Neuronal stem cell (in vitro differentiated cells): ENCODE data around the gene ULK2.

Source experiments
- DNase-seq: peaks from one replicate; pipeline ENCODE4 v3.0.0-alpha.2; 2013; ENCODE audit warnings: low spot score
- H2AFZ ChIP-seq: one replicate; pipeline ENCODE4 v1.6.1; 2013; ENCODE audit warnings: mild to moderate bottlenecking, low read length, inconsistent platforms
- H2AK5ac ChIP-seq: 2 replicates; pipeline ENCODE4 v1.6.1; 2013; ENCODE audit warnings: low read depth, mild to moderate bottlenecking, inconsistent platforms, low read length, moderate library complexity, mixed read lengths
- H2BK120ac ChIP-seq: 2 replicates; pipeline ENCODE4 v1.6.1; 2013; ENCODE audit warnings: low read depth, mild to moderate bottlenecking, inconsistent platforms, low read length, moderate library complexity, mixed read lengths
- H2BK12ac ChIP-seq: one replicate; pipeline ENCODE4 v1.6.1; 2013; ENCODE audit warnings: low read length, inconsistent platforms
- H2BK15ac ChIP-seq: 2 replicates; pipeline ENCODE4 v1.6.1; 2013; ENCODE audit warnings: mild to moderate bottlenecking, low read length, inconsistent platforms, mixed read lengths
- H2BK5ac ChIP-seq: one replicate; pipeline ENCODE4 v1.6.1; 2013; ENCODE audit warnings: inconsistent platforms, mild to moderate bottlenecking, low read length, moderate library complexity
- H3K14ac ChIP-seq: one replicate; pipeline ENCODE4 v1.6.1; 2013; ENCODE audit warnings: low read length, inconsistent platforms
- H3K18ac ChIP-seq: 2 replicates; pipeline ENCODE4 v1.6.1; 2013; ENCODE audit warnings: low read length, inconsistent platforms
- H3K23ac ChIP-seq: 2 replicates; pipeline ENCODE4 v1.6.1; 2013; ENCODE audit warnings: low read depth, mild to moderate bottlenecking, mixed read lengths, low read length, inconsistent platforms; ENCODE audit not compliant: poor library complexity
- H3K27ac ChIP-seq: replicated peaks from 3 replicates; pipeline ENCODE4 v1.5.1; 2013; ENCODE audit warnings: low read length, inconsistent platforms
- H3K27me3 ChIP-seq, 3 experiments: 2 replicates each; pipeline ENCODE4 v1.6.1; 2013; ENCODE audit warnings: low read length in 3 of 3, mild to moderate bottlenecking in 2 of 3, inconsistent platforms in 1 of 3, low read depth in 1 of 3, mixed read lengths in 1 of 3, moderate library complexity in 1 of 3; ENCODE audit not compliant: control insufficient read depth in 3 of 3, insufficient read depth in 3 of 3
- H3K36me3 ChIP-seq, 2 donors: replicated peaks in 1 of 2; 2 replicates each; pipeline ENCODE4 v1.6.1; 2013; ENCODE audit warnings: low read length in 2 of 2; ENCODE audit not compliant: control insufficient read depth in 2 of 2, insufficient read depth in 2 of 2
- H3K4ac ChIP-seq: 2 replicates; pipeline ENCODE4 v1.6.1; 2013; ENCODE audit warnings: inconsistent platforms, mild to moderate bottlenecking, low read length, moderate library complexity
- H3K4me1 ChIP-seq, 2 donors: 1 replicate in 1 of 2; 2 replicates in 1 of 2; pipeline ENCODE4 v1.6.1; 2013; ENCODE audit warnings: low read length in 2 of 2, low read depth in 1 of 2; ENCODE audit not compliant: control insufficient read depth in 2 of 2, insufficient read depth in 1 of 2
- H3K4me2 ChIP-seq: one replicate; pipeline ENCODE4 v1.6.1; 2013; ENCODE audit warnings: mild to moderate bottlenecking, low read length, inconsistent platforms; ENCODE audit not compliant: insufficient read depth, poor library complexity, severe bottlenecking
- H3K4me3 ChIP-seq, 2 donors: 2 replicates each; pipeline ENCODE4 v1.5.1; 2013; ENCODE audit warnings: low read length in 2 of 2, mild to moderate bottlenecking in 2 of 2, inconsistent platforms in 1 of 2, moderate library complexity in 1 of 2
- H3K79me1 ChIP-seq: one replicate; pipeline ENCODE4 v1.6.1; 2013; ENCODE audit warnings: low read depth, mild to moderate bottlenecking, inconsistent platforms, low read length, moderate library complexity
- H3K9ac ChIP-seq: one replicate; pipeline ENCODE4 v1.6.1; 2013; ENCODE audit warnings: mild to moderate bottlenecking, low read depth, low read length, inconsistent platforms; ENCODE audit not compliant: poor library complexity
- H3K9me3 ChIP-seq, 2 donors: replicated peaks in 1 of 2; 2 replicates each; pipeline versions ENCODE3 to v1.6.1; 2013; ENCODE audit warnings: low read length in 2 of 2, mild to moderate bottlenecking in 2 of 2, inconsistent platforms in 1 of 2, low read depth in 1 of 2, mixed read lengths in 1 of 2, moderate library complexity in 1 of 2; ENCODE audit not compliant: control insufficient read depth in 2 of 2, insufficient read depth in 1 of 2
- H4K8ac ChIP-seq: one replicate; pipeline ENCODE4 v1.6.1; 2013; ENCODE audit warnings: low read depth, mild to moderate bottlenecking, inconsistent platforms, low read length, moderate library complexity
- H4K91ac ChIP-seq: one replicate; pipeline ENCODE4 v1.6.1; 2013; ENCODE audit warnings: low read length, low read depth, mild to moderate bottlenecking, inconsistent platforms; ENCODE audit not compliant: poor library complexity
- WGBS, 2 donors: extraction: QIAGEN DNeasy Blood & Tissue Kit; methylation state at CpG; one replicate each; pipeline ENCODE4 v1.1.7; 2013; ENCODE audit warnings: missing lambda C conversion rate in 2 of 2, mixed read lengths in 1 of 2; ENCODE audit not compliant: insufficient read length in 2 of 2, insufficient replicate concordance in 1 of 2; ENCODE audit errors: extremely low coverage in 2 of 2; 5-methylcytosine and 5-hydroxymethylcytosine counted together

Gene ULK2

DNA sequence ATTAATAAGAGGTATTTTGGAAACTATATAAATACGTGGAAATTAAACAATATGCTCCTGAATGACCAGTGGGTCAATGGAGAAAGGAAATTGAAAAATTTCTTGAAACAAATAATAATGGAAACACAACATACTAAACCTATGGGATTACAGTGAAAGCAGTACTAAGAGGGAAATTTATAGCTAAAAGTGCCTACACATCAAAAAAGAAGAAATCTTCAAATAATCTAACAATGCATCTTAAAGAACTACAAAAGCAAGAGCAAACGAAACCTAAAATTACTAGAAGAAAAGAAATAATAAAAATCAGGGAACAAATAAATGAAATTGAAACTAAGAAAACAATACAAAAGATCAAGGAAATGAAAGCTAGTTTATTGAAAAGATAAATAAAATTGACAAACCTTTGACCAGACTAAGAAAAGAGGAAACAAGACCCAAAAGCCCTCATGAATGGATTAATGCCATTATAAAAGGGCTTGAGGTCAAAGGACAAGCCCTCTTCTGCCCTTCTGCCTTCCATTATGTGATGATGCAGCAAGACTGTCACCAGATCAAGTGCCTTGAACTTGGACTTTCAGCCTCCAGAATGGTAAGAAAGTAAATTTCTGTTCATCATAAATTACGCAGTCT, 75.7 kb downstream of the ULK2 start:
- Histone ChIP-seq H3K4me1 (no peaks in the 10 kb centered on the region), H4K91ac (no peak overlapping the region), H3K14ac (no peak overlapping the region), H3K9ac (no peak overlapping the region), H3K4me3 (no peak overlapping the region), H2BK120ac (no peak overlapping the region), H3K27ac (no peak overlapping the region), H2BK12ac (no peak overlapping the region), H3K27me3 (no peaks in the 10 kb centered on the region), H2AK5ac (no peak overlapping the region), H3K4me2 (no peak overlapping the region), H3K4ac (no peak overlapping the region), H3K23ac (no peak overlapping the region), H3K36me3 (peaks cover 11 to 54% of the 10 kb centered on the region in 2 donors), H4K8ac (no peak overlapping the region), H2AFZ (no peak overlapping the region), H2BK5ac (no peak overlapping the region), H3K79me1 (no peaks in the 10 kb centered on the region), H2BK15ac (no peak overlapping the region), H3K9me3 (peaks cover 9 to 37% of the 10 kb centered on the region in 2 donors), H3K18ac (no peak overlapping the region)
- WGBS, 2 donors = no CpG with 5 or more reads among the region's 3 CpGs
- DNase-seq = no peak

- no peak overlapping the region for H3K4ac ChIP-seq
- no peak overlapping the region for H2BK120ac ChIP-seq
- H4K8ac ChIP-seq = no peak overlapping the region
- H2AK5ac ChIP-seq = no peak overlapping the region
- no peak overlapping the region for H3K18ac ChIP-seq
- no peak overlapping the region for H4K91ac ChIP-seq
- H3K4me2 ChIP-seq = no peak overlapping the region
- peaks cover 0 to 16% of the 10 kb centered on the region in 2 donors for H3K36me3 ChIP-seq
- no CpG with 5 or more reads among the region's 7 CpGs for WGBS, 2 donors
- no peak for DNase-seq
- H2BK15ac ChIP-seq = no peak overlapping the region
- no peak overlapping the region for H3K23ac ChIP-seq
- no peak overlapping the region for H2BK12ac ChIP-seq
- H3K9ac ChIP-seq = no peak overlapping the region
- no peak overlapping the region for H3K14ac ChIP-seq
- no peaks in the 10 kb centered on the region for H3K4me1 ChIP-seq
- peaks cover 0 to 1% of the 10 kb centered on the region in 2 donors for H3K9me3 ChIP-seq
- no peak overlapping the region for H2AFZ ChIP-seq
- no peak overlapping the region for H3K27ac ChIP-seq
- H3K4me3 ChIP-seq = peak overlapping the region in 1 of 2 donors; percentile 3
- no peak overlapping the region for H2BK5ac ChIP-seq
- no peaks in the 10 kb centered on the region for H3K27me3 ChIP-seq
- no peaks in the 10 kb centered on the region for H3K79me1 ChIP-seq
These were observed 79.9 kb downstream of the ULK2 start for GRCh38 chr17:19787733-19788357.

- Histone ChIP-seq H3K4me2 (no peak overlapping the region), H3K14ac (no peak overlapping the region), H3K4ac (no peak overlapping the region), H3K4me3 (no peak overlapping the region), H2AFZ (no peak overlapping the region), H3K9me3 (no peaks in the 10 kb centered on the region), H3K4me1 (no peaks in the 10 kb centered on the region), H3K79me1 (no peaks in the 10 kb centered on the region), H4K8ac (no peak overlapping the region), H2BK15ac (no peak overlapping the region), H2BK5ac (no peak overlapping the region), H2BK12ac (no peak overlapping the region), H4K91ac (no peak overlapping the region), H2BK120ac (no peak overlapping the region), H3K36me3 (peaks cover 2 to 27% of the 10 kb centered on the region in 2 donors), H3K23ac (no peak overlapping the region), H3K18ac (no peak overlapping the region), H3K27me3 (no peaks in the 10 kb centered on the region), H3K27ac (no peak overlapping the region), H3K9ac (no peak overlapping the region), H2AK5ac (no peak overlapping the region)
- WGBS, 2 donors = no CpG with 5 or more reads among the region's 4 CpGs
- no peak for DNase-seq
These were observed 81.9 kb downstream of the ULK2 start for GRCh38 chr17:19785854-19786253.

DNA sequence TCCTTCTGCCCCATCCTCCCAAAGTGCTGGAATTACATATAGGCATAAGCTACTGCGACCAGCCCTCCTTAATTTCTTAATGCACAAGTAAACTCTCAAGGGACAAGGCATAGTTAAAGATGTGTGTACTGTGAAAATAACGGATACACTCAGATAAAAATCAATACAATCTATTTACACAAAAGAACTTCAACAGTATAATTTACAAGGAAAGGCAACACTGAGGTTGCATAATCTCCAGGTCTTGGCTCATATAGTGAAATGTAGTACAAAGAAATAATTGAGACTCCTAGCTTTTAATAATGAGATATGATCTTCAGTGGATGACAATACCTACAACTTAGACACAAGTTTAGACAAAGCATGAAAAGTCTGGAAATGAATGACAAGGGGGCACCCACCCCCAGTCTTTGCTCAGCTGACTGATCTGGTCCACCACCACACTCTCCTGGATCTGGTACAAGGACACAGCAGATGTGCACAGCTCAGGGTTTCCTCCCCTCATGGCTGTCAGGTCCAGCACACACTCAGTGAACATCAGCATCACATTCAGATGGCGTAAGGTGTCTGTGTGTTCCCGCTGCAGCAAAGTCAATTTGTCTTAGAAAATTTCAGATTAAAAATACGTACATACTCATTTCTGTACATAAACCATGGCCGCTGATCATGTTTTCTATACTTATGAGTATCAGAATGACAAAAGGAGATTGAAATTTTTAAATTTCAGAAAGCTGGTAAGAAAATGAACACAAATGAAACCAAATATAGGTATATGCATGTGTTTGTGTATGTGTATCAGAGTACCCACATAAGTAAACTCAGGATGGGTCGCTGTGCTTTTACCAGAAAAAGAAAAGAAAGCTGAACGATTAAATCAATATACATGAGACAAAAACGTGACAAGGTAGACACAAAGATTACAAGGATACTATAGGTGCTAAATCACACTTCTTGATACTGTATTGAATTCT, 86.0 kb downstream of the ULK2 start:
- Histone ChIP-seq H3K27me3 (no peaks in the 10 kb centered on the region), H3K79me1 (peaks cover 1% of the 10 kb centered on the region), H2AFZ (no peak overlapping the region), H3K4me2 (no peak overlapping the region), H3K9ac (no peak overlapping the region), H2BK15ac (no peak overlapping the region), H3K23ac (no peak overlapping the region), H2BK120ac (no peak overlapping the region), H3K18ac (peak overlapping the region; percentile 44), H2BK12ac (no peak overlapping the region), H2BK5ac (no peak overlapping the region), H4K8ac (no peak overlapping the region), H3K4me1 (no peaks in the 10 kb centered on the region), H3K4ac (no peak overlapping the region), H2AK5ac (no peak overlapping the region), H3K27ac (no peak overlapping the region), H3K14ac (no peak overlapping the region), H3K4me3 (no peak overlapping the region), H4K91ac (no peak overlapping the region), H3K9me3 (no peaks in the 10 kb centered on the region), H3K36me3 (peaks cover 2 to 18% of the 10 kb centered on the region in 2 donors)
- no CpG with 5 or more reads among the region's 9 CpGs for WGBS, 2 donors
- DNase-seq = no peak
